Measurements from ENCODE around the gene MTA1.
A peak's percentile ranks its signal among the peaks of the same experiment; 100 is the strongest.

Gene MTA1

DNA sequence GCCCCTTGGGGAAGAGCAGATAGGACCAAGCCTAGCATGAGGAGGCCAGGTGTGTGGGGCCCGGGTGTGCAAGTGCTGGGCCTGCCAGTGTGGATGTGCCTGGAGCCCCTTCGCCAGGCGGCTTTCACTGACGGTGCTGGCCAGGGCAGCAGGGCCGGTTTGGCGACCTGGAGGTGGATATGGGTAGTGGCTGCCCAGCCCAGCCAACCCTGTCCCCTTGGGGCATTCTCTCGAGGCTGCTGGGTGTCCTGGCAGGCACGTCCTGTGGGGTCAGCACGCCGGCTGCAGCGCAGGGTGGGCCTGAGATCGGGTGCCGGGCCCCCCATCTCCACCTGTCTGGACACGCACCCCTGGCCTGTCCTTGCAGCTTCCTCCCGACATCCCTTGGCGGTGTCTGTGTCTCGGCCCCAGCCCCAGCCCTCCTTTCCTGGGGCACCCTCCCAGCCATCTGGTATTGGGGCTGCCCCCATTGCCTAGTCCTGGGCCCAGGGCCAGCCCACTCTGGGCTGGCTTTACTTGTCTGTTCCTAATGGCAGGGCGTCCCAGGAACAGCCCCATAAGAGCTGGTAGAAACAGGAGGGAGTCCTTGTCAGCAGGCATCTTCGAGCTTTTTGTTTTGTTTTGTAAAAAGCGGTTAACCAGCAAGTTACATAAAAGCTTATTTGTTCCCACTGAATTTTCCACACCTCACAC lies 47.8 kb downstream of the MTA1 start:
- DNase-seq = no peak

DNA sequence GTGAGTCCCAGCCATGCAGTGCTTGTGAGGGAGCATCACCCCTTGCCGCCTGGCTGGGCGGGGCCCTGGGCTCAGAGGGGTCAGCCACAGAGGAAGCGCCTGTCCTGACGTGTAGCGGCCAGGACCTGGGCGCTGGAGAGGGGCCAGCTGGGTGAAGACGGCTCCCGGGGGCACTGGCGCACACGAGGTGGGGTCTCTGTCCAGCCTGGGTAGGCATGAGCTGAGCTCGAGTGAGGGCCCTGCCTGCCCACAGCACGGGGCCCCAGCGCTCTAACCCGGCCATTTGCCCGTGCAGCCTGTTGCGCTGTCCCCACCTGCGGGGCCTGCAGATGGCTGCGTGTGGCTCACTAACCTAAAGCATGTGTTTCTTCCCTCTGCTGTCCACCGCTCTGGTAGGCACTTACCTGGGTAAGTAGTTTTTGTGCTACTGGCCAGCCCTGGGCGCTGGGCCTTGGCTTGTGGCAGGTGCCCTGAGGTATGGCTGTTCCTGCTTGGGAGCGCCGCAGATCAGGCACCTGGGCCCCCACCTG lies 48.4 kb downstream of the MTA1 start:
- DNase-seq = no peak

DNA sequence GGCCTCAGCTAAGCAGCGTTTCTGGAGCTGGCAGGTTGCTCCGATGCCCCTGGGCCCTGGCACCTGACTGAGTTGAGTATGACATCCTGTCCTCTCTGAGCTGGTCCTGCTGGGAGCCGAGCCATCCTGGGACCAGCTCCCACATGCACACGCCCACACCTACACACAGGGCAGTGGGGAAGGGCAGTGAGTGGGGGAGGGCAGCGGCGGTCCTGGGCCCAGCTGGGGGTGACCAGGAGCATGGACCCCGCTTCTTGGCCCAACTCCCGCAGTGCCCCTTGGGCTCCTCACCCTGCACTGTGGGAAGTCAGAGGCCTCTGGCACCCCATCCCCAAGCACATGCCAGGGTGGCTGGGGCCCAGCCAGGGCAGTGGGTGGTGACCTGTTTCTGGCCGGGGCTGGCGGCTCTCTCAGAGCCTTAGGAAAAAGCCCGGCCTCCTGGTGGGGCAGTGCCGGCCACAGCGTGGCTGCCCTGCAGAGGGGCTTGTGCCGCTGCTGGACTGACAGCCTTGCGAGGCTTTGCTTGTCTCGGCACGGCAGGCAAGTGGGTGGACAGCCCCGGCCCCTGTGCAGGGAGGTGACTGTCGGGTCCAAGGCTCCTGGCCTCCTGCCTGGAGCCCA lies 49.1 kb downstream of the MTA1 start:
- DNase-seq = no peak

DNA sequence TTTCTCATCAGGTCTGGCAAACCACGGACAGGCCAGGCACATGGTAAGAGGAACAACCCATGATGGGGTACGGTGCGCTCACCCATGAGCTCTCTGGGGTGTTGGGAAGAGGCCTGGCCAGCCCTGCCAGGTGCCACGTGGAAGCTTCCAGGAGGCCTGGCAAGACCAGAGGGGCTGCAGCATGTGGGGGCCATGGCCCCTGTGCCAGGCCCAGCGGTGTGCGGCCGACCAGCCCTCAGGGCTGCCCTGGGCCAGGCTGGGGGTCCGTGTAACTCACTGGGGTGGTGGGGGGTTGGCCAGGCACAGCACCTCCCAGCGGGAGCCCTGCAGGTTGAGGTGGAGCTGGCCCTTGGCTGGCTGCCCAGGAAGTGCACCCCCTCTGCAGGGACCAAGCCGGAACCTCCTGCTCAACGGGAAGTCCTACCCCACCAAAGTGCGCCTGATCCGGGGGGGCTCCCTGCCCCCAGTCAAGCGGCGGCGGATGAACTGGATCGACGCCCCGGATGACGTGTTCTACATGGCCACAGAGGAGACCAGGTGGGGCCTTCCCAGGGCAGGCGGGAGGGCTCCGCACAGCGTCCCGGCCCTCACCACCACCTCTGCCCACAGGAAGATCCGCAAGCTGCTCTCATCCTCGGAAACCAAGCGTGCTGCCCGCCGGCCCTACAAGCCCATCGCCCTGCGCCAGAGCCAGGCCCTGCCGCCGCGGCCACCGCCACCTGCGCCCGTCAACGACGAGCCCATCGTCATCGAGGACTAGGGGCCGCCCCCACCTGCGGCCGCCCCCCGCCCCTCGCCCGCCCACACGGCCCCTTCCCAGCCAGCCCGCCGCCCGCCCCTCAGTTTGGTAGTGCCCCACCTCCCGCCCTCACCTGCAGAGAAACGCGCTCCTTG lies 50.1 kb downstream of the MTA1 start:
- no peak for DNase-seq

DNA sequence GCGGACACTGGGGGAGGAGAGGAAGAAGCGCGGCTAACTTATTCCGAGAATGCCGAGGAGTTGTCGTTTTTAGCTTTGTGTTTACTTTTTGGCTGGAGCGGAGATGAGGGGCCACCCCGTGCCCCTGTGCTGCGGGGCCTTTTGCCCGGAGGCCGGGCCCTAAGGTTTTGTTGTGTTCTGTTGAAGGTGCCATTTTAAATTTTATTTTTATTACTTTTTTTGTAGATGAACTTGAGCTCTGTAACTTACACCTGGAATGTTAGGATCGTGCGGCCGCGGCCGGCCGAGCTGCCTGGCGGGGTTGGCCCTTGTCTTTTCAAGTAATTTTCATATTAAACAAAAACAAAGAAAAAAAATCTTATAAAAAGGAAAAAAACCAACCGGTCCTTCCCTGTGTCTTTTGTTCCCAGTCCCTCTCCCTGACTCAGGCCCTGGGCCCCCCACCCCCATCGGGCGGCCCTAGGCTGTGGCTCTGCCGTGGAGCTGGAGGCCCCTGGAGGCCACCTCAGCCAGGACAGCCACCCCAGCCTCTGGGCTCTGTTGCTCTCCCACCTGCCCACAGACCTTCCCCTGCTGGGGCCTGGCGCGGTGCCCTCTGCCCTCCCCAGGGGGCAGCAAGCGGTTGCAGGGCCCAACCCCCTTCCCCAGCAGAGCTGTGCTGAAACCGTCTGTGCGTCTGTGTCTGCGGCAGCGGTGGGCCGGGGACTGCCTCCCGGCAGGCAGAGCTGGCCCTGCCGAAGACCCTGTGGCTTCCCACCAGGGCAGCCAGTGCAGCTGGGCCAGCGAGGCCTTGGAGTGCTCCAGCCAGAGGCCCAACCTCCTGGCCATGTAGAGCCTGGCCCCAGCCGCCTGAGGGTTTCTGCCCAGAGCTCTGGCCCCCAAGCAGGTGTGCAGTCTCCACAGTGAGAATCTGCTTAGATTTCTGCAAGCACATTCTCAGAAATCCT lies 51.0 kb downstream of the MTA1 start:
- DNase-seq = no peak

DNA sequence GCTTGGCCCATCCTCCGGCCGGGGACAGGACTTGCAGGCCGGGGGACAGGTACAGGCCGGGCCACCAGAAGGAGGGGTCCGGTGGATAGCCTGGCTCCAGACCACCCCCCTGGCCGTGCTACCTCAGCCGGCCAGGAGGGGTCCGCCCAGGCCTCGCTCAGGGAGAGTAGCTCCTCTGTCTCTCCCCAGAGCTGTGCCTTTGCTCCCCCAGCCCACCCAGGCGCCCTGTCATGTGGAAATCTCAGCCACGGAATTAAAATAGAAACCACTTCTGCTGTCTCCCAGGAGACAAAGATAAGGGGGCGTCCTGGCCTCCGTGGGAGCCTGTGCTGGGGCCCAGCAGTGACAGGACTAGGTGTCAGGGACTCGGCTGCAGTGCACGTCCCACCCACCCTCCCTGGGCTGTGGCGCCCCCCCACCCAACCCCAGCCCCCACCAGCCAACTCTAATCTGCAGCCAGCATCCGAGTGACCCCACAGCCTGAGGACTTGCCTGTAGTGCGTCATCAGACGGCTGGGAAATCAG lies 51.7 kb downstream of the MTA1 start:
- no peak for DNase-seq

DNA sequence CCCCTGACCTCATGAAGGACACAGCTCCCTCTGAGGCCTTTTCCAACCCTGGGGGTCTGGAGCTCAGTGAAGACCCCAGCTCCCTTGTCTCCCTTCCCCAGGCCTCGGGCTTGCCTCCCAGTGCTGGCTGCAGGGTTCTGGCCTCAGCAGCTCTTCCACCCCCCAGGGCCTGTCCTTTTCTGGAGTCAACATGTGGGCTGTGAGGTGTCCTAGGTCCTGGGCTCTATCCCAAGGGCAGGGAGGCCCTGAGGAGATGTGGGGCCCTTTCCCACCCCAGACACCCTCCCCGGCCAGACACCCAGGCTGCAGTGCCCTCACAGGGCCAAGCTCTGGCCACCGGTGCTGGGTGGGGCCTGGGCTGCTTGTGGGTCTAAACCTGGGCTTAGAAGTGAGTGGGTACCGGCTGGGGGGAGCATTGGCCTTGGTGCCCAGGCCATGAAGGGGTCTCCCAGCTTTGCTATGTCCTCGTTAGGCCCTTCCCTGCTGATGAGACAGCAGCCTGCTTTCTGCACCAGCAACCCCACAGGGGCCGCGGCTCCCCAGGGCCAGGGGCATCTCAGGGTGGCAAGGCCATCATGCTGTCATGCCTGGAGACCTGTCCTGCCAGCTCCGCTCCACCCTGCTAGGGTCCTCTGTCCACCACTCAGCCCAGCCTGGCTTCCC lies 52.3 kb downstream of the MTA1 start:
- no peak for DNase-seq

DNA sequence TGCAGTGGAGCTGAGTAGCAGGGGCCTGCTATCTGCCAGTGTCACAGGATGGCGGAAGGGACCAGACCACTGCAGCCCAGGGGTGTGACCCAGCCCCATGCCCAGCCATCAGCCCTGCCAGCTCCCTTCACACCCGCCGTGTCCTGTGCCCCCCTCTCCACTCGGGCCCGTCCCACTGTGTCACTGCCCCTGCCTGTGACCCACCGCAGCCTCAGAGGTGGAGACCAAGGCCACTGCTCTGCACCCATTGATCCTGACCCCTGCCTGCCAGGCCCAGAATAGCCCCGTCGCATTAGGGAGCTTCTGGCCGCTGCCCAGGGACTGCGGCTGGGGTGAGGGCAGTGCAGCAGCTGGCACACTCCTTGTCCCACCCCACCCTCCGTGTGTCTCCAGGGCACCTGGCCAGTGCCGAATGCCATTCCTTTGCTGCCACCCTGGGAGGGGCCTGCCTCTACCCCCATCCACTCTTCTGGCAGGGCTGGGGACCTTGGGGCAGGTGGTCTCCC lies 52.9 kb downstream of the MTA1 start:
- no peak for DNase-seq

DNA sequence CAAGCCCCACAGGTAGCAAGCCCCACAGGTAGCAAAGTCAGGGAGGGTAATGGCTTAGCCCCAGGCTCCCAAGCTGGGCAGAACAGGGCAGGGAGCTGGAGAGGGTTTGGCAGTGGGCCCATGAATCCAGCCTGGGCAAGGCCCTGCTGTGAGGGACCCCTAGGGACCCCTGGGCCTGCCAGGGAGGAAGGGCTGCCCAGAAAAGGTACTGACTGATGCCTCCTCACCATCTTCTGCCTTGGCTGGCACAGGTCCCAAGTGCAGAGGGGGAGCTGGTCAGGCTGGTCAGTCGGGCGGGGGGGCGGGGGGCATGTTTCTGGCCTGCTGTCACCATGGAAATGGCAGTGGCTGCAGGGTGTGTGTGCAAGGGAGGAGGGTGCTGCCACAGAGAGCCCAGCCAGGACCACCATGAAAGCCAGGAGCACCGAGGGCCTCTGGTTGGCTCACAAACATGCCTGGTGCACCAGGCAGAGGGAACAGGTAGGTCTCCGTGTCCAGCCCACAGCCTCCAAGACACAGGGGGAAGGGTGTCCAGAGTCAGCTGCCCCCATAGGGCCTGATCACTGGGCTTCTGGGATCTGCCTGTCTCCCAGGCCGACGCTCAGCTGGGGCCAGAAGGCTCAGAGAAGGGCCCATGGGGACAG lies 53.5 kb downstream of the MTA1 start:
- DNase-seq = no peak

DNA sequence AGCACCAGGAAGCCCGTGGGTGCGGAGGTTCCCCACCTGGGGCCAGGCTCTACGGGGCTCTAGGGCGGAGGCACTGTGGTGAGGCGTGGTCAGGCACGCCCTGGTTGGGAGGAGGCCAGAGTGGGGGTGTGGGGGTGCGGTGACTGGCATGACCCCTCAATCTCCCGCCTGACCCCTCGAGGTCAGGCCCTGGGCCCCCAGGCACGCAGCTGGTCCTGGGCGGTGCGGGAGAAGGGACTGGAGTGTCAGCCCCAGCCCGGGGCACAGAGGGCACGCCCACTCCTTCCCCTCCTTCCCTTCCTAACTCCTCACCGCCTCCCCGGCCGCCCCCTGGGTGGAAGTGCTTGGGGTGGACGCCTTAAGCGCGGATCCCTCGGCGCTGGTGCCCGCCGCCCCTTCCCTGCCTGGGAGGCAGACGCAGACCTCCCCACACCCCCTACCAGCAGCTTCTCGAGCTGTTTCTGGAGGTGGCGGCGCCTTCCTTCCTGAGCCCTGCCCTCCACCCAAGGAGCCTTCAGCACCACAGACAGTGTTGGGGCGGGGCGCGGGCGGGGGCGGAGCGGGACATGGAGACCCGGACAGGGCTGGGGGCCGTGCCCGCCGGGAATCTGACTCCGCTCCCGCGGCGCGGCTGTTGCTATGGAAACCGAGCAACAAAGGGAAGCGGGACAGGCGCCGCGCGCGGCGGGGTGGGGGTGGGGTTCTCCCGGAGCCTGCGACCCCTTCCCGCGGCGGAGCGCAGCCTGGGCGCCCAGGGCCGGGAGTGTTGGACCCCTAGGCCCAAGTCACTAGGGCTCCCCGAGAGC lies 54.3 kb downstream of the MTA1 start:
- DNase-seq = peak; percentile 99

DNA sequence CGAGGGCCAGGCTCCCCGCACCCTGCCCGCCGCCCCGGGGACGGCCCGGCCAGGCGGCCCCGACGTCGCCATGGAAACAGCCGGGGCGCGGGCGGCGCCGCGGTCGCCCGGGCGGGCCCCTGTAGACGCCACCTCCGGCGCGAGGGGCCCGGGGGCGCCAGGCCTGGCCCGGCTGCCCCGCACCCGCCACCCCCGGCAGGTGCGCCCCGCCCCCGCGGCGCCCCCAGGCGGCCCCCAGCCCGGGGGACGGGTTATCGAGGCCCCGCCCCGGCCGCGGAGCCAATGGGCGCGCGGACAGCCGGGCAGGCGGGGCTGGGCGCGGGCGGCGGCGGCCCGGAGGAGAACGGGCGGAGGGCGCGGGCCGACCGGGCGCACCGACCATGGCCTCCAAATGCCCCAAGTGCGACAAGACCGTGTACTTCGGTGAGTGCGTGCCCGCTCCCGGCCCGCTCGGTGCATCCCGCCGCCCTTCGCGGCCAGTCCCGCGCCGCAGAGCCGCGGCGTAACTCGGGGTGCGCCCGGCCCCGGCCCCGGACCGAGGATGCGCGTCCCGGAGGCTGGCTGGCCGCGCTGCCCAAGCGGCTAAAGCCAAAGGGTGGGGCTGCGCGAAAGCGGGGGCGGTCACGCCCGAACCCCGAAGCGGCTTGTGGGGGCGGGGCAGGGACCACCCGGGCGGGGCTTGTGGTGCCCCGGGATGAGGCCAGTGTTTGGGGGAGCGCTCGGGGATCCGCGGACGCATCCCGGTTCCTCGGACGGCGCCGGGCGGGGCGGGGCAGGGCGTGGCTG lies 55.0 kb downstream of the MTA1 start, which contains the start of gene CRIP2:
Gene CRIP2, plus strand, starts transcription at position 339 of the 786 bp plus-strand sequence. Its CDS starts 42 bp downstream, at position 381.
- DNase-seq = peak; percentile 98

DNA sequence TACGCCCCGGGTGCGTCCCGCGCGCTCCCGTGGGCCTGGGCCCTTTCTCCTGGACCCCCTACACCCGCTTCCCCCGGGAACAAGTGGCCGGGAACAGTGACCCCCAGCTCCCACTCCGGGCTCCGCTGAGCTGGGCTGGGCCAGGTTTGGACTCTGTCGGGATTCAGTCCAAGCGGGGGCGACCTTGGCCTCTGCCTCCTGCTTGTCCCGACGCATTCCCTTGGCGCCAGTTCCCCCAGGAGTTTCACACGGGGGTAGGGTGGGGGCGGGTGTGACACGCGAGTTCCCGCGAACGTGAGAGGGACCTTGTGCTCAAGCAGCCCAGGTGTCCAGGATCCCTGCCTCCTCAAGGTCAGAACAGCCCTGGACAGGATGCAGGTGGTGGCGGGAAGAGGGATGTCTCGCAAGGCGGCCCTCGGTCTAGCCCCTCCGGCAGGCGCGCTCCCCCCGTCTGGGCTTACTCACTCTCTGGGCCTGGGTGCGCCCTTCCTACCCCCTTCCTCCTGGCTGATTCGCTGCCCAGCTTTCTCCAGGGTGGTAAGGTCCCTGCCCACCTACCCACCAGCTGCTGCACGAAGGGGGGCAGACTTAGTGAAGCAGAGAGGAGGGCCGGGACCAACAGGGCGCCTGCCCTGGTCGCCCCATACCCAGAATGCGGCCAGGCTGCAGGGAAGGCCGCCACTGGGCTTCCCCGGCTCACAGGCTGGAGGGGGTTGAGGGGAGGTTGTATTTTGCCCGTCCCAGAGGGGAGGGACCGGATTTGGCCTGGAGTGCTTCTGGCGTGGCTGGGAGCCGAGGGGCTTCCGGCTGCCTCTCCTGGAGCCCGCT lies 55.9 kb downstream of the MTA1 start:
- no peak for DNase-seq

DNA sequence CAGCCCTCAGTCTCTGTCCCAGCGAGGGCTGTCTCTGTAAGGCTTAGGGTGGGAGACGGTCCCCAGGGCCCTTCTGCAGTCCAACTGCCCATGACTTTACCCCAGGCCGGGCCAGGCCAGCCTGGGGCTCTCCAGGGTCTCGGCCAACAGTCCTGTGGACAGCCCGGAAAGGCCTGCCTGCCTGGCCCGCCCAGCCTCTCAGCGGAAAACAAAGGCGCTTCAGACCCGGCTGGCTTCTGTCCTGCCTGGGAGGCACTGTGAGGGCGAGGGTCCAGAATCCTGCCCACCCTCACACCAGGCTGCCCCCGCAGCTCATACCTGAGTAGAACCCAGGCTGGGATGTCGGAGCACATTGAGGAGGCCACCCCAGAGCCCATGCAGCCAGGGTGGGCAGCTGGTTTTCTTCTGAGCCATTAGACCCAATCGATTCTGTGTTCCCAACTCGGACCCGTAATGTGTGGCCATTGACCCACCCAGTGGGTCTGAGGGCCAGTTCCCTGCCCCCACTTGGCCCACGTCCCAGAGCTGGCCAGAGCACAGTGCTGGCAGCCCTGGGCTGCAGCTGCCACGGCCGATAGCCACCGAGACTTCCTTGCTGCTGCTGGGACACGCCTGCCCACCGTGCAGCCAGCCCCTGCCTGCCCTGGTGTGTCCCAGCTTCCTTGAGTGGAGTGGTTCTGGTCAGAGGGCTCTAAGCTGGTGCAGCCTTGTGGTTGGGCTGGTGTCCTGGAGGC lies 56.6 kb downstream of the MTA1 start:
- DNase-seq = no peak

DNA sequence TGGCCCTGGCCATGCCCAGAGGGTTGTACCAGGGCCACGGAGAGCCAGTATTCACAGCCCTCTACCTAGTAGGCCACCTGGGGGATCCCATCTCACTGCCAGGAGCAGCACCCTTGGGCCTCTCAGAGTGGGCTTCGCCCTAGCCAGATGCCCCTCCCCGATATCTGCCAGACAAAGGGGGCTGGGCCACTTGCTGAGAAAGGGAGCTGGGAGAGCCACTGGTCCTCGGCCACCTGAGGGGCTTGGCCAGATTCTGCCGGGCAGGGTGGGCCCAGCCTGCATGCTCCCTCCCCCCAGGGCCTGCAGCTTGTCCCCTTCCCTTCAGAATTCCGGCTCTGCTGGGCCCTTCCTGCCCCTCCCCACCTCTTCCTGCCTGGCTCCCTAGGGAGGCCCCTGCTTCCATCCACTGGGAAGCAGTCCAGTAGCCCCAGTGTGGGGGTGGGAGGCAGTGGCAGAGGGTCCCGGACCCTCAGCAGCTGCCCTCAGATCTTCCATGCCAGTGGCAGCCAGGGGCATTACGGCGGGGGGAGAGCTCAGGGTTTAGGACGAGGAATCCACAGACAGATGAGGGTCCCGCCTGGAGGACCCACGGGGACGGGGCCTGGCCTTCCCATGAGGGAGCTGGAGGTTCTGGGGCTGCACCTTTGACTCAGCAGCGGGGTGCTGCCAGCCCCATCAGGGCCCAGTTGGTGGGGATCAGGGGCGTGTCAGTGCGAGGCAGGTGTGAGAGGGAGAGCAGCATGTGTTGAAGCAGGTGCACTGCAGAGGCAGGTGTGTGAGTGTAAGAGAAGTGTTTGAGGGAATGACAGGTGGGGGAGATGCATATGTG lies 57.4 kb downstream of the MTA1 start:
- no peak for DNase-seq

DNA sequence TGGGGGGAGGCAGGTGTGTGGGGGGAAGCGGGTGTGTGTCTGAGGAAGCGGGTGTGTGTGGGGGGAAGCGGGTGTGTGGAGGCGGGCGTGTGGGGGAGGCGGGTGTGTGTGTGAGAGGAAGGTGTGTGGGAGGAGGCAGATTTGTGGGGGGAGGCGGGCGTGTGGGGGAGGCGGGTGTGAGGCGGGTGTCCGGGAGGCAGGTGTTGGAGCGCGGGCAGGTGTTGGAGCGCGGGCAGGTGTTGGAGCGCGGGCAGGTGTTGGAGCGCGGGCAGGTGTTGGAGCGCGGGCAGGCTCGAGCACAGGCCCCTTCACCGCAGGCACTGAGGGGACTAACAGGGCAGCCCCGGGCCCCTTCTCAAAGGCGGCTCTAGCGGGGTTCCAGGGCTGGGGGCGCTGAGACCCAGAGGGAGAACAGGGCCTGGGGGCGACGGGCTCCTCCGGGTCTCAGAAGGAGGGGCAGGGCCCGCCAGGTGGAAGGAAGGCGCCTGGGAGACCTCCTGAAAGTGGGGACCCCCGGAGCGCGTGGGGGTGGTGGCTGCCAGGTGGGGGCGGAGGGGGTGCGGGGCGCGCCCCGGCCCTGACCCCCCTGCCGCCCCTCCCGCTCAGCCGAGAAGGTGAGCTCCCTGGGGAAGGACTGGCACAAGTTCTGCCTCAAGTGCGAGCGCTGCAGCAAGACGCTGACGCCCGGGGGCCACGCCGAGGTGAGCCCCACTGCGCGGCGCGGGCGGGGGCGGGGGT lies 58.2 kb downstream of the MTA1 start:
- no peak for DNase-seq

All from 8988T (cell line).